HEK293 (cell line): ENCODE results near the gene ANAPC2.

Experiments used
- KLF10 ChIP-seq: fragments of 450-650 bp; IDR thresholded peaks from 2 replicates; pipeline ENCODE4 v1.5.1; 2018; ENCODE audit warnings: missing biosample characterization, mild to moderate bottlenecking, missing genetic modification characterization
- ZNF24 ChIP-seq: fragments of 450-650 bp; formaldehyde crosslinking; IDR thresholded peaks from 2 replicates; pipeline ENCODE4 v1.5.1; 2016; ENCODE audit warnings: missing biosample characterization, missing genetic modification characterization
- TF ChIP-seq, protein P1 (sequence below): fragments of 450-650 bp; formaldehyde crosslinking; IDR thresholded peaks from 2 replicates; pipeline ENCODE4 v1.5.1; 2016; ENCODE audit warnings: missing biosample characterization, missing genetic modification characterization

DNA sequence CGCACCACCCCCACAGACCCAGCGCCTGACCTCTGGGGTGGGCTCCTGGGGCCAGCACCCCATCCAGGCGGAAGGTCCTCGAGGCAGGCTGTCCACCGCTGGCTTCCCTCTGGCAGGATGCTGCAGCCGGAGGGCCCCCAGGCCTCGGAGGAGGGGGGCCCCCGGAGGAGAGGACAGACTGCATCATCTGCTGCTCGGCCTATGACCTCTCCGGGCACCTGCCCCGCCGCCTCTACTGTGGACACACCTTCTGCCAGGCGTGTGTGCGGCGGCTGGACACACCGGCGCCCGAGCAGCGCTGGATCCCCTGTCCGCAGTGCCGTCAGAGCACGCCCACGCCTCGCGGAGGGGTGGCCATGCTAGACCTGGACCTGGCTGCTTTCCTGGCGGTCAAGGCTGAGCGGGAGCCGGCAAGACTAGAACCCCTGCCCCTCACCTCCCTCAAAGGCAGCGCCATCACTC, 40.2 kb upstream of the ANAPC2 start:
- TF ChIP-seq, protein P1, sequence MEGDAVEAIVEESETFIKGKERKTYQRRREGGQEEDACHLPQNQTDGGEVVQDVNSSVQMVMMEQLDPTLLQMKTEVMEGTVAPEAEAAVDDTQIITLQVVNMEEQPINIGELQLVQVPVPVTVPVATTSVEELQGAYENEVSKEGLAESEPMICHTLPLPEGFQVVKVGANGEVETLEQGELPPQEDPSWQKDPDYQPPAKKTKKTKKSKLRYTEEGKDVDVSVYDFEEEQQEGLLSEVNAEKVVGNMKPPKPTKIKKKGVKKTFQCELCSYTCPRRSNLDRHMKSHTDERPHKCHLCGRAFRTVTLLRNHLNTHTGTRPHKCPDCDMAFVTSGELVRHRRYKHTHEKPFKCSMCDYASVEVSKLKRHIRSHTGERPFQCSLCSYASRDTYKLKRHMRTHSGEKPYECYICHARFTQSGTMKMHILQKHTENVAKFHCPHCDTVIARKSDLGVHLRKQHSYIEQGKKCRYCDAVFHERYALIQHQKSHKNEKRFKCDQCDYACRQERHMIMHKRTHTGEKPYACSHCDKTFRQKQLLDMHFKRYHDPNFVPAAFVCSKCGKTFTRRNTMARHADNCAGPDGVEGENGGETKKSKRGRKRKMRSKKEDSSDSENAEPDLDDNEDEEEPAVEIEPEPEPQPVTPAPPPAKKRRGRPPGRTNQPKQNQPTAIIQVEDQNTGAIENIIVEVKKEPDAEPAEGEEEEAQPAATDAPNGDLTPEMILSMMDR (tag by site-specific recombination): no peak
- no peak for TF ChIP-seq ZNF24 (tag by site-specific recombination)
- TF ChIP-seq KLF10: no peak
